RWPE2 (cell line): ENCODE results near the gene RAPGEF3.

Source experiments
- ATAC-seq: fragments of 200-7000 bp; cut with Tn5 transposase; 3 replicates; pipeline ENCODE4 v1.9.1; 2021; ENCODE audit warnings: low read depth
- DNase-seq: peaks from one replicate; pipeline ENCODE4 v3.0.0-alpha.2; 2020; ENCODE audit warnings: low spot score
- H3K27ac ChIP-seq: fragments of 450-650 bp; 2 replicates; pipeline ENCODE4 v1.5.1; 2017; ENCODE audit warnings: mild to moderate bottlenecking; ENCODE audit not compliant: poor library complexity, severe bottlenecking
- H3K27me3 ChIP-seq: fragments of 250-450 bp; sonication (Bioruptor Pico); 2 replicates; pipeline ENCODE4 v1.5.1; 2021; ENCODE audit warnings: mild to moderate bottlenecking, moderate library complexity; ENCODE audit not compliant: insufficient read depth, poor library complexity, severe bottlenecking
- H3K36me3 ChIP-seq: fragments of 250-450 bp; sonication (Bioruptor Pico); 2 replicates; pipeline ENCODE4 v1.5.1; 2020; ENCODE audit warnings: low read depth, mild to moderate bottlenecking, moderate library complexity
- H3K4me1 ChIP-seq: fragments of 250-450 bp; sonication (Bioruptor Pico); 2 replicates; pipeline ENCODE4 v1.5.1; 2021; ENCODE audit warnings: mild to moderate bottlenecking, moderate library complexity; ENCODE audit not compliant: insufficient read depth, poor library complexity, severe bottlenecking
- H3K4me3 ChIP-seq: fragments of 250-450 bp; sonication (Bioruptor Pico); 2 replicates; pipeline ENCODE4 v1.5.1; 2021; ENCODE audit warnings: mild to moderate bottlenecking, moderate library complexity; ENCODE audit not compliant: severe bottlenecking
- H3K9me3 ChIP-seq: fragments of 250-450 bp; sonication (Bioruptor Pico); 2 replicates; pipeline ENCODE4 v1.5.1; 2021; ENCODE audit warnings: mild to moderate bottlenecking, moderate library complexity; ENCODE audit not compliant: severe bottlenecking
- TF ChIP-seq, protein P1 (sequence below): fragments of 450-650 bp; IDR thresholded peaks from one replicate; pipeline ENCODE4 v1.5.1; 2017; ENCODE audit warnings: mild to moderate bottlenecking, moderate library complexity; ENCODE audit not compliant: poor library complexity, severe bottlenecking

The RAPGEF3 gene, protein sequence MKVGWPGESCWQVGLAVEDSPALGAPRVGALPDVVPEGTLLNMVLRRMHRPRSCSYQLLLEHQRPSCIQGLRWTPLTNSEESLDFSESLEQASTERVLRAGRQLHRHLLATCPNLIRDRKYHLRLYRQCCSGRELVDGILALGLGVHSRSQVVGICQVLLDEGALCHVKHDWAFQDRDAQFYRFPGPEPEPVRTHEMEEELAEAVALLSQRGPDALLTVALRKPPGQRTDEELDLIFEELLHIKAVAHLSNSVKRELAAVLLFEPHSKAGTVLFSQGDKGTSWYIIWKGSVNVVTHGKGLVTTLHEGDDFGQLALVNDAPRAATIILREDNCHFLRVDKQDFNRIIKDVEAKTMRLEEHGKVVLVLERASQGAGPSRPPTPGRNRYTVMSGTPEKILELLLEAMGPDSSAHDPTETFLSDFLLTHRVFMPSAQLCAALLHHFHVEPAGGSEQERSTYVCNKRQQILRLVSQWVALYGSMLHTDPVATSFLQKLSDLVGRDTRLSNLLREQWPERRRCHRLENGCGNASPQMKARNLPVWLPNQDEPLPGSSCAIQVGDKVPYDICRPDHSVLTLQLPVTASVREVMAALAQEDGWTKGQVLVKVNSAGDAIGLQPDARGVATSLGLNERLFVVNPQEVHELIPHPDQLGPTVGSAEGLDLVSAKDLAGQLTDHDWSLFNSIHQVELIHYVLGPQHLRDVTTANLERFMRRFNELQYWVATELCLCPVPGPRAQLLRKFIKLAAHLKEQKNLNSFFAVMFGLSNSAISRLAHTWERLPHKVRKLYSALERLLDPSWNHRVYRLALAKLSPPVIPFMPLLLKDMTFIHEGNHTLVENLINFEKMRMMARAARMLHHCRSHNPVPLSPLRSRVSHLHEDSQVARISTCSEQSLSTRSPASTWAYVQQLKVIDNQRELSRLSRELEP

DNA sequence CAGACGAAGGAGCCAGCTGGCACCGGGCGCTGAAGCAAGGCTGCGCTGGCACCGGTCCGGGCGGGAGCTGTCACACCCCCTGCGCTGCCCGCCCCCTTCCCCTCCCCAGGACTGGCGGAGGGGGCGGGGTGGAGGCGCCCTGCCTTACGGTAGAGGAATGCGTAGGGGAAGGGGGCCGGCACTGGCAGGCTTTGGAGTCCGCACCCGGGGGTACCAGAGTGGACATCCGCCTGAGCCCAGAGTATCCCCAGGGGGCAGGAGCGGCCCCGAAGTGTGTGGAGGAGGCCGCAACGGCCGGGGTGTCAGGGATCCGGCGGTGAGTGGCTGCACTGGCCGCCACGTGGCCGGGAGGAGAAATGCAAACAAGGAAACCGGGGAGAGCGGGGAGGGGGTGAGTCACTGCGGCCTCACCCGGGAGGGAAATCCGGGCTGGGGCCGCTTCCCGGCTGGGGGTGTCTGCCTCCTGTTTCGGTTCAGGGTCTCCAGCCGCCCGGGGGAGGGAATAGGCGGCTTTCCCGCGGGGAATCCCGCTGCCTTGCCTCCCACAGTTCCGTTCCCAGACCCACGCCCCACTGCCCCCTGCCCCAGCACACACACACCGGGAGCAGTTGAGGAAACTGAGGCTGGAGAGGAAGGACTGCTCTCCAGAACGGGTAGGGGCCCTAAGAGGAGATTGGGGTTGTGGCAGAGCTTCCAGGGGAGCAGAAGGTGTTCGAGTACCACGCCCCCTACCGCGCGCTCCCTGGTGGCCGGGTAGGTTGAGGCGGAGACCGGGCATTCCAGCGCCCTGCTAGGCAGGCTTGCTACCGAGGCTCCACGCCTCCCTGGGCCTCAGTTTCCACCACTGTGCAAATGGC lies at the start of gene RAPGEF3:
RAPGEF3 (minus strand) TSS at position 47 of the 857 bp plus-strand sequence. CDS start 324 bp downstream, outside the sequence.
- DNase-seq: peak; percentile 91

DNA sequence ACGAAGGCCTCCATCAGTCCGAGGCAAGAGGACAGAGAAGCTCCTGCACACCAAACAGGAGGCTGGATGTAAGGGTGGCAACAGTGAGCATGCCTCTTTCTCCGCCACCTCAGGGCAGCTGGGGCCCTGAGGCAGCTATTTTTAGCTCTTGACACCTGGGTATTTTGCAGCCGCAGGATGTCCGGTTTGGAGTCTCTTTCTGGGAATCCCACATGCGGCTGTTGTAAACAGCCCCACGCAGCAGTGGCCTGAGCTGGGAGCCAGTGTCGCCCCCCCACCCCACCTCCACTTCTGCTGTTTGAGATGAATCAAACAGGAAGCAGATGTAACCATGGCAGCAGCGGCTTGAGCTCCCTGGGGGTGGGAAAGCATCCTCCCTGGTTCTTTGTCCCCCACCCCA lies 49.4 kb upstream of the RAPGEF3 start:
- ATAC-seq (no peak), DNase-seq (no peak)
- no peak overlapping the region for H3K4me3 ChIP-seq
- H3K36me3 ChIP-seq: peaks cover 33% of the 10 kb centered on the region
- peak overlapping the region; percentile 95 for H3K27ac ChIP-seq
- H3K4me1 ChIP-seq: peaks cover 37% of the 10 kb centered on the region
- TF ChIP-seq, protein P1, sequence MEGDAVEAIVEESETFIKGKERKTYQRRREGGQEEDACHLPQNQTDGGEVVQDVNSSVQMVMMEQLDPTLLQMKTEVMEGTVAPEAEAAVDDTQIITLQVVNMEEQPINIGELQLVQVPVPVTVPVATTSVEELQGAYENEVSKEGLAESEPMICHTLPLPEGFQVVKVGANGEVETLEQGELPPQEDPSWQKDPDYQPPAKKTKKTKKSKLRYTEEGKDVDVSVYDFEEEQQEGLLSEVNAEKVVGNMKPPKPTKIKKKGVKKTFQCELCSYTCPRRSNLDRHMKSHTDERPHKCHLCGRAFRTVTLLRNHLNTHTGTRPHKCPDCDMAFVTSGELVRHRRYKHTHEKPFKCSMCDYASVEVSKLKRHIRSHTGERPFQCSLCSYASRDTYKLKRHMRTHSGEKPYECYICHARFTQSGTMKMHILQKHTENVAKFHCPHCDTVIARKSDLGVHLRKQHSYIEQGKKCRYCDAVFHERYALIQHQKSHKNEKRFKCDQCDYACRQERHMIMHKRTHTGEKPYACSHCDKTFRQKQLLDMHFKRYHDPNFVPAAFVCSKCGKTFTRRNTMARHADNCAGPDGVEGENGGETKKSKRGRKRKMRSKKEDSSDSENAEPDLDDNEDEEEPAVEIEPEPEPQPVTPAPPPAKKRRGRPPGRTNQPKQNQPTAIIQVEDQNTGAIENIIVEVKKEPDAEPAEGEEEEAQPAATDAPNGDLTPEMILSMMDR: no peak
- H3K27me3 ChIP-seq: no peaks in the 10 kb centered on the region
- no peaks in the 10 kb centered on the region for H3K9me3 ChIP-seq

More for the DNA sequence above, at the start of gene RAPGEF3:
- TF ChIP-seq, protein P1: peak; percentile 61
- H3K27me3 ChIP-seq: no peaks in the 10 kb centered on the region
- peak within 1 kb of the TSS; percentile 40 for H3K4me3 ChIP-seq
- H3K27ac ChIP-seq: peak within 1 kb of the TSS; percentile 61
- no peaks in the 10 kb centered on the region for H3K36me3 ChIP-seq
- ATAC-seq: peak; percentile 63
- no peaks in the 10 kb centered on the region for H3K9me3 ChIP-seq
- H3K4me1 ChIP-seq: peaks cover 44% of the 10 kb centered on the region

DNA sequence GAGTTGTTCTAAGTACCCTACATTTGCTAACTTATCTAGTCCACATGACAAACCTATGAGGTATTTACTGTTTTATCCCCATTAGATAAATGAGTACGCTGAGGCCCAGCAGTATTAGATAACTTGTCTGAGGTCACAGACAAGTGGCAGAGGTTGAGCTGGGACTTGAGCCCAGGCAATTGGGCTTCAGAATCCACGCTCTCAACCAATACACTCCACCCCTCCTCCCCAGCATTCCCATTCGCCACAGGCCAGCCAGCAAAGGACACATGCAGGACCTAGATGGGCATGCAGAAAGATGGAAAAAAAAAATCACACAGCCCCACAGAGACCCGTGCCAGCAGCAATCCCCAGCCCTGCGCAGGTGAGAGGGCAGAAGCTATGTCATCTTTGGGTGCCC lies 48.7 kb upstream of the RAPGEF3 start:
- TF ChIP-seq, protein P1: no peak
- H3K4me3 ChIP-seq: no peak overlapping the region
- H3K9me3 ChIP-seq: no peaks in the 10 kb centered on the region
- H3K27me3 ChIP-seq: no peaks in the 10 kb centered on the region
- ATAC-seq: no peak
- peaks cover 32% of the 10 kb centered on the region for H3K4me1 ChIP-seq
- H3K27ac ChIP-seq: no peak overlapping the region
- peaks cover 33% of the 10 kb centered on the region for H3K36me3 ChIP-seq
- DNase-seq: no peak

DNA sequence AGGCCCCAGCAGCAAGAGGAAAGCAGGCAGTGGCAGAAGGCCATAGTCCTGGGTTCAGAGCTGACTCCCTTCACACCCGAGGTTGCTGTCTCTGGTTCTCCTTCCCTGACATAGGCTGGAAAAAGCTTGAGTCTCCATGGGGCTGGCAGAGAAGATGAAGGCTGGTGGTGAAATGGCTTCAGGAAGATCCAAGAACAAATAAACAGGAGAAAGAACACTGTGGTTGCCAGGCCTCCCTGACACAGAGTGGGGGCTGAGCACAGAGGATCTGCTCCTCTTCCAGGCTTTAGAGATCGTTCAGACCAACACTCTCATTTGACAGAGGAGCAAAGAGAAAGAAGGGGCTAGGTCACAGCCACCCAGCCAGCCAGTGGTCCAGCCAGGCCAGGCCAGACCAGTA lies 46.7 kb upstream of the RAPGEF3 start:
- ATAC-seq: no peak
- H3K4me1 ChIP-seq: peaks cover 20% of the 10 kb centered on the region

More for the DNA sequence above, 46.7 kb upstream of the RAPGEF3 start:
- no peak for DNase-seq
- TF ChIP-seq, protein P1: no peak
- H3K27ac ChIP-seq: no peak overlapping the region
- no peaks in the 10 kb centered on the region for H3K9me3 ChIP-seq
- no peaks in the 10 kb centered on the region for H3K27me3 ChIP-seq
- H3K4me3 ChIP-seq: no peak overlapping the region
- peaks cover 33% of the 10 kb centered on the region for H3K36me3 ChIP-seq
